GM23248 (cell line): ENCODE results near the gene NUDT6. TPM values are rescaled to one million over a fixed set of nuclear protein-coding genes. Genes with fewer than 3 reads are reported as not detected.
"Not testable (repeated sequence)": the region's sequence is repeated elsewhere in the genome, so short reads cannot be mapped to it uniquely, and the experiment has no call there.

Experiments
- DNase-seq: peaks from one replicate; pipeline ENCODE4 v3.0.0-alpha.2; 2015
- H2AFZ ChIP-seq: fragments of 200-600 bp; sonication (generic); 2 replicates; pipeline ENCODE4 v1.6.1; 2016; ENCODE audit warnings: antibody characterized with exemption
- H3F3A ChIP-seq: fragments of 200-600 bp; sonication (generic); 2 replicates; pipeline ENCODE4 v1.6.1; 2016; ENCODE audit warnings: mild to moderate bottlenecking, antibody characterized with exemption, mixed run types; ENCODE audit not compliant: insufficient read depth
- H3K27ac ChIP-seq: fragments of 200-600 bp; sonication (generic); 2 replicates; pipeline ENCODE4 v1.5.1; 2016; ENCODE audit warnings: mild to moderate bottlenecking
- H3K27me3 ChIP-seq: fragments of 200-600 bp; sonication (generic); replicated peaks from 2 replicates; pipeline ENCODE4 v1.6.1; 2016; ENCODE audit warnings: mild to moderate bottlenecking; ENCODE audit not compliant: insufficient read depth
- H3K36me3 ChIP-seq: fragments of 200-600 bp; sonication (generic); 2 replicates; pipeline ENCODE4 v1.6.1; 2016; ENCODE audit warnings: low read depth, mild to moderate bottlenecking
- H3K4me1 ChIP-seq: fragments of 200-600 bp; sonication (generic); 2 replicates; pipeline ENCODE4 v1.6.1; 2016; ENCODE audit warnings: mild to moderate bottlenecking; ENCODE audit not compliant: insufficient read depth
- H3K4me2 ChIP-seq: fragments of 200-600 bp; sonication (generic); one replicate; pipeline ENCODE4 v1.6.1; 2016; ENCODE audit warnings: mild to moderate bottlenecking; ENCODE audit not compliant: unreplicated experiment
- H3K4me3 ChIP-seq: fragments of 200-600 bp; sonication (generic); 2 replicates; pipeline ENCODE4 v1.5.1; 2016; ENCODE audit warnings: mild to moderate bottlenecking
- H3K79me2 ChIP-seq: fragments of 200-600 bp; sonication (generic); 2 replicates; pipeline ENCODE4 v1.6.1; 2016; ENCODE audit warnings: mild to moderate bottlenecking; ENCODE audit not compliant: insufficient read depth
- H3K9ac ChIP-seq: fragments of 200-600 bp; sonication (generic); 2 replicates; pipeline ENCODE4 v1.6.1; 2016; ENCODE audit warnings: mild to moderate bottlenecking
- H3K9me2 ChIP-seq: fragments of 200-600 bp; sonication (generic); 2 replicates; pipeline ENCODE4 v1.6.1; 2016; ENCODE audit warnings: mixed run types, mild to moderate bottlenecking, moderate library complexity; ENCODE audit not compliant: insufficient read depth
- H3K9me3 ChIP-seq: fragments of 200-600 bp; sonication (generic); one replicate; pipeline ENCODE4 v1.6.1; 2017; ENCODE audit warnings: low read depth
- H4K20me1 ChIP-seq: fragments of 200-600 bp; sonication (generic); 2 replicates; pipeline ENCODE4 v1.6.0; 2016; ENCODE audit not compliant: insufficient read depth
- EZH2 ChIP-seq: fragments of 200-600 bp; sonication (generic); IDR thresholded peaks from 2 replicates; pipeline ENCODE4 v1.6.1; 2018; ENCODE audit warnings: antibody characterized with exemption, mild to moderate bottlenecking; ENCODE audit not compliant: insufficient read depth, poor library complexity, severe bottlenecking
- EZH2phosphoT487 ChIP-seq: fragments of 200-600 bp; sonication (generic); IDR thresholded peaks from 2 replicates; pipeline ENCODE4 v1.6.1; 2018; ENCODE audit warnings: antibody characterized with exemption, moderate library complexity, mild to moderate bottlenecking, low read depth; ENCODE audit not compliant: insufficient read depth
- WGBS, 2 experiments: methylation state at CpG; one replicate each; pipeline ENCODE4 v1.1.6; 2015 to 2017; ENCODE audit warnings: low lambda C conversion rate in 2 of 2, low coverage in 1 of 2; ENCODE audit errors: missing lambda C conversion rate in 2 of 2; 5-methylcytosine and 5-hydroxymethylcytosine counted together
- in situ Hi-C: fragments of 300-500 bp; cut with MboI; formaldehyde crosslinking; loops from 2 replicates; pipeline ENCODE4 v1.15.0; 2020
- polyA plus RNA-seq: library from polyadenylated mRNA; unstranded; fragments of >200 nt; fragmentation: Nextera tagmentation; extraction: Ambion mirVana; gene quantifications from 2 replicates; pipeline ENCODE4 v1.2.1, GENCODE V29; 2016
- total RNA-seq: library from RNA; depleted of rRNA; stranded (reverse); fragments of >200 nt; shearing (Covaris generic); gene quantifications from 2 replicates; pipeline ENCODE4 v1.2.3, GENCODE V29; 2014

NUDT6 gene
- total and polyA plus RNA-seq, 2 experiments from 2014 or later, result 4.9 to 6.0 TPM

GRCh38 chr4:122958505-122958904 is 36.1 kb upstream of the NUDT6 start:
- DNase-seq, result no peak
- H3K27me3 ChIP-seq, result no peaks in the 10 kb centered on the region
- no peaks in the 10 kb centered on the region for H3K79me2 ChIP-seq
- no peaks in the 10 kb centered on the region for H3K36me3 ChIP-seq
- in situ Hi-C loops, result no loop called here
- TF ChIP-seq EZH2, result no peak
- no peak for TF ChIP-seq EZH2phosphoT487
- no peaks in the 10 kb centered on the region for H3F3A ChIP-seq
- H3K4me2 ChIP-seq, result no peak overlapping the region
- no peaks in the 10 kb centered on the region for H3K9me2 ChIP-seq
- no peak overlapping the region for H3K4me3 ChIP-seq
- no peak overlapping the region for H3K27ac ChIP-seq
- no peaks in the 10 kb centered on the region for H3K9me3 ChIP-seq
- no peak overlapping the region for H2AFZ ChIP-seq
- 0 out of 2 replicates have a peak, but pooled peaks cover 7% of the 10 kb centered on the region for H3K4me1 ChIP-seq
- no peaks in the 10 kb centered on the region for H4K20me1 ChIP-seq
- H3K9ac ChIP-seq, result no peak overlapping the region
- 81 to 82% methylated on average over 2 of the region's 2 CpGs for WGBS, 2 experiments

- WGBS, 2 experiments, result 97 to 100% methylated on average over 3 of the region's 3 CpGs
Measured at GRCh38 chr4:122953924-122954323, 31.5 kb upstream of the NUDT6 start.

GRCh38 chr4:122952028-122952427 is 29.6 kb upstream of the NUDT6 start:
- no peak overlapping the region for H3K9ac ChIP-seq

More at GRCh38 chr4:122953924-122954323, 31.5 kb upstream of the NUDT6 start:
- Histone ChIP-seq H3K4me2 (no peak overlapping the region), H3K9ac (no peak overlapping the region), H3K27me3 (no peaks in the 10 kb centered on the region), H3K36me3 (peaks cover 5% of the 10 kb centered on the region; the same call in 1 of the 2 replicates), H3K4me1 (no peaks in the 10 kb centered on the region), H3K9me3 (no peaks in the 10 kb centered on the region), H3K4me3 (no peak overlapping the region), H3K9me2 (no peaks in the 10 kb centered on the region), H3K27ac (no peak overlapping the region), H4K20me1 (no peaks in the 10 kb centered on the region), H3F3A (no peaks in the 10 kb centered on the region), H3K79me2 (no peaks in the 10 kb centered on the region), H2AFZ (no peak overlapping the region)
- in situ Hi-C loops, result no loop called here
- no peak for DNase-seq
- TF ChIP-seq EZH2, result no peak
- no peak for TF ChIP-seq EZH2phosphoT487

GRCh38 chr4:122948671-122949070 is 26.3 kb upstream of the NUDT6 start:
- no peaks in the 10 kb centered on the region for H4K20me1 ChIP-seq
- 86 to 89% methylated on average over 4 of the region's 4 CpGs for WGBS, 2 experiments
- in situ Hi-C loops, result loop anchor here (25.0 kb wide), 1 partner anchor 636 kb away; no protein-coding TSS in a partner anchor

More at GRCh38 chr4:122952028-122952427, 29.6 kb upstream of the NUDT6 start:
- no peak overlapping the region for H3K4me2 ChIP-seq
- H3K4me1 ChIP-seq, result no peaks in the 10 kb centered on the region
- TF ChIP-seq EZH2phosphoT487, result no peak
- TF ChIP-seq EZH2, result no peak
- no peak overlapping the region for H2AFZ ChIP-seq
- no peak overlapping the region for H3K27ac ChIP-seq
- H4K20me1 ChIP-seq, result no peaks in the 10 kb centered on the region
- WGBS, 2 experiments, result 96 to 100% methylated on average over 4 of the region's 4 CpGs
- H3K36me3 ChIP-seq, result peaks cover 11% of the 10 kb centered on the region
- no peak overlapping the region for H3K4me3 ChIP-seq
- H3F3A ChIP-seq, result no peaks in the 10 kb centered on the region
- H3K79me2 ChIP-seq, result no peaks in the 10 kb centered on the region
- in situ Hi-C loops, result no loop called here
- DNase-seq, result no peak
- H3K9me2 ChIP-seq, result no peaks in the 10 kb centered on the region
- H3K27me3 ChIP-seq, result no peaks in the 10 kb centered on the region
- no peaks in the 10 kb centered on the region for H3K9me3 ChIP-seq

GRCh38 chr4:122946142-122946541 is 23.7 kb upstream of the NUDT6 start:
- no peaks in the 10 kb centered on the region for H3K9me2 ChIP-seq

More at GRCh38 chr4:122948671-122949070, 26.3 kb upstream of the NUDT6 start:
- no peaks in the 10 kb centered on the region for H3K79me2 ChIP-seq
- H3K36me3 ChIP-seq, result peaks cover 11% of the 10 kb centered on the region
- H3K9me3 ChIP-seq, result no peaks in the 10 kb centered on the region
- no peaks in the 10 kb centered on the region for H3K27me3 ChIP-seq
- H3K9me2 ChIP-seq, result no peaks in the 10 kb centered on the region
- H3K4me1 ChIP-seq, result no peaks in the 10 kb centered on the region
- no peak overlapping the region for H3K4me3 ChIP-seq
- TF ChIP-seq EZH2, result no peak
- TF ChIP-seq EZH2phosphoT487, result no peak
- no peak for DNase-seq
- no peak overlapping the region for H3K9ac ChIP-seq
- no peak overlapping the region for H3K27ac ChIP-seq
- no peak overlapping the region for H2AFZ ChIP-seq
- H3K4me2 ChIP-seq, result no peak overlapping the region
- H3F3A ChIP-seq, result no peaks in the 10 kb centered on the region

GRCh38 chr4:122945136-122945535 is 22.7 kb upstream of the NUDT6 start:
- not testable (repeated sequence) for H3K4me2 ChIP-seq, H3K4me1 ChIP-seq, H3K27ac ChIP-seq, H4K20me1 ChIP-seq, H3K36me3 ChIP-seq, H3K79me2 ChIP-seq, H3K9ac ChIP-seq, H2AFZ ChIP-seq, DNase-seq, H3K9me2 ChIP-seq, H3K9me3 ChIP-seq, H3K4me3 ChIP-seq, H3K27me3 ChIP-seq, H3F3A ChIP-seq
- WGBS, 2 experiments, result 90 to 94% methylated on average over 16 to 17 of the region's 17 CpGs
- in situ Hi-C loops, result loop anchor here (25.0 kb wide), 1 partner anchor 633 kb away; no protein-coding TSS in a partner anchor

More at GRCh38 chr4:122946142-122946541, 23.7 kb upstream of the NUDT6 start:
- H3K36me3 ChIP-seq, result peaks cover 6% of the 10 kb centered on the region; the same call in 1 of the 2 replicates
- in situ Hi-C loops, result loop anchor here (25.0 kb wide), 1 partner anchor 634 kb away; no protein-coding TSS in a partner anchor
- H3K4me3 ChIP-seq, result no peak overlapping the region
- no peaks in the 10 kb centered on the region for H3K79me2 ChIP-seq
- no peak overlapping the region for H3K4me2 ChIP-seq
- H3K27me3 ChIP-seq, result no peaks in the 10 kb centered on the region
- no peak for DNase-seq
- no peaks in the 10 kb centered on the region for H3K4me1 ChIP-seq
- no peaks in the 10 kb centered on the region for H4K20me1 ChIP-seq
- H3K27ac ChIP-seq, result no peak overlapping the region
- TF ChIP-seq EZH2phosphoT487 (no peak), EZH2 (no peak)
- H3K9ac ChIP-seq, result no peak overlapping the region
- no peaks in the 10 kb centered on the region for H3K9me3 ChIP-seq
- no peaks in the 10 kb centered on the region for H3F3A ChIP-seq
- no peak overlapping the region for H2AFZ ChIP-seq
- WGBS, 2 experiments, result 65 to 72% methylated on average over 1 of the region's 1 CpG
